GM20431 (cell line): ENCODE data around the gene APRT.

Source experiments
- in situ Hi-C: fragments of 300-500 bp; cut with MseI, MboI; formaldehyde crosslinking; loops from one replicate; pipeline ENCODE4 v1.15.0; 2020; ENCODE audit warnings: low sequenced_read_pairs; ENCODE audit not compliant: unreplicated experiment

APRT gene

DNA sequence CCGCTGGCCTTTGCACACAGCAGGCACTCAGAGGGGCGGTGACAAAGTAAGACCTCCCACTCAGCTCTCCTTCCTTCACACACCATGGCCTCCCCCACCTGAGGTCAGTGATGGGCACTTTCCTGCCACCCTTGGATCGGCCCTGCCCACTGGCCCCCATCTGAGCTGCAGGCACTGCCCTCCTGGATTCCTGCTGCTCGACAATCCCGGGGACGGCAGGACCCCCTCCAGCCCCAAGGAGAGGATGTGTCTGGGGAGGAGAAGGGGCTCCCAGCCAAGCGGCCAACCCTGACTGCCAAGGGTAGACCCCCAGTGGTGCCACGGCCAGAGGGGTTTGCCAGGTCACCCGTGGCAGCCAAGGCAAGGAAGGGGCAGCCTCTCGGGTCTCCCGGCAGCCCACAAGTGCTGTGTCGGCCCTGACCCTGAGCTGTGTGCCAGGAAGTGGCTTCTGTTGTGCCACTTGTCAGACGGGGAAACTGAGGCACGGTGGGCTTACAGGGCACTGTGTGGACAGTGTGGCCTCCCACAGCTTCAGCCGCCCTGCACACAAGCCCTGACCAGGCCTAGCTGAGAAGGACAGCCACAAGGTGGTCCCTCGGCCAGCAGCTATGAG, 49.4 kb downstream of the APRT start:
- in situ Hi-C loops, result no loop called here

DNA sequence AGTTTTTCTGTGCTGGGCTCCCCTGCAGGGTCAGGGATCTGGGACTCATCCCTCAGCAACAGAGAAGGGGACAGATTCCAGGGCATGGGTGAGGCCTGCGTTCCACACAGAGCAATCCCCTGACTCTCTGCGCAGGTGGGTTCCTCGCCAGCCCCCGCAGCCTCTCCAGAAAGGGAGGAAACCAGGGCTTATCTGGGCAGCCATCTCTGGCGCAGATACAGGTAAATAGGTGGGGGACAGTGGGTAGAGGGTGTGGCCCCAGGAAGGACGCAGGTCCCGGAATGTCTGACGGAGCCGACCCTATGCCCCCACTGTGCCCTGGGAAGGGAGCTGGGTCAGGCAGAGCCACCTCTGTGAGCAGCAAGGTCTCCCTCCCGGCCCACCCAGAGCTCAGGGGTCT, 49.9 kb downstream of the APRT start:
- in situ Hi-C loops, result no loop called here

DNA sequence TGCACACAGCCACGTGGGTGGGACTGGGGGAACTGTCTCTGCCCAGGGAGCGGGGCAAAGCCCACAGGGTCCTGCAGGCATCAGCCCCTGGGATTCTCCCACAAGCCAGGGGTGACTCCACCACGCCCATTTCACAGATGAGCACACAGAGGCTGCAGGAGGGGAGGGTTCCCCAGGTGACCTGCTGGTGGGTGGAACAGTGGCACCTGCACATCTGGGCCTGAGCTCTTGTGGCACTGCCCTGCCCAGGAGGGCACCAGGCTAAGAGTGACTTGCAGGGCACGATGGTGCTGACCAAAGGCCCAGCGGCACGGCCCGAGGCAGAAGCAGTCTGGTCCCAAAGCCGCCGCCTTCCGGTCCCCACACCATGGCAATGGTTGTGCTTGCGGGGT, 50.6 kb downstream of the APRT start:
- in situ Hi-C loops, result no loop called here

DNA sequence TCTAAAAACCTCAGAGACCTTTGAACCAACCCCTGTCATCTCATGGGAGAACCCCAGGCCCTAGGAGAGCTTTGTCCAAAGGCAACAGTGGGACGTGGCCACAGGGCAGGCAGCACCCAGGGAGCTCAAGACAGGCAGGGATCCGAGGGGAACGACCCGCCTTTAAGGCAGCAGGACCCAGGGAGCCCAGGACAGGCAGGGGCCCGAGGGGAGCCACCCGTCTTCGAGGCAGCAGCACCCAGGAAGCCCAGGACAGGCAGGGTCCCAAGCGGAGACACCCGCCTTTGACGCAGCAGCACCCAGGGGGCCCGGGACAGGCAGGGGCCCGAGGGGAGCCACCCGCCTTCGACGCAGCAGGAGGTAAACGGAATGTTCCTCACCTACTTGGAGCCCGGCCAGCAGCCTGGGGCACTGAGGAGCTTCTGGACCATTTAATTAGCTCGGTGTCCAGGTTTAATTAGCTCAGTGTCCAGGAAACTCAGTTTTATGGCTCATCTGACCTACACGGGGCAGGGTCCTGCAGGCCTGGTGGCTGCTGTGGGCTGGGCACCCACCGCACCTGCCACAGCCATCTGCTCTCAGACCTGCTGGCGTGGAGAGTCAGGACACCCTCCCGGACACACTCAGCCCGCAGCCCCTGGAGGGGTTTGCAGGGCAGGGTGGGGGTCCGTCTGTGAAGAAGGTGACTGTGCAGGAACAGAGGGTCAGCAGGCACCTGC, 51.1 kb downstream of the APRT start:
- in situ Hi-C loops, result no loop called here

DNA sequence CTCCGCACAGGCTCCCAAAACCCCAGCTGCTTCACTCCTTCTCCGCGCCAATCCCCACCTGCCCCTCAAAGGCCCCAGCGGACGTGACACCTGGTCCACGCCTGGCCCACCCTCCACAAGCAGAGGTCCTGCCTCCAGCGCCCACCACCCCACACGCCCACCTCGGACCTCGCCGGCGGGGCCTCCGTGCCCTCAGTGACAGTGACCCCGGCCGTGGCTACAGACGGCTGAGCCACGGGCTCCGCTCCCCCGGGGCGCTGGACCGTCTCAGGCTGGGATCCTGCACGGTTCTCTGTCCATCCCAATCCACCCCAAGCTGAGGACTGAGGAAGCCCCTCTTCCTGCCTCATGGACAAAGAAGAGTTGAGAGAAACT, 51.8 kb downstream of the APRT start:
- in situ Hi-C loops, result no loop called here
